ENCODE data around the gene NOTO.
A peak's percentile ranks its signal among the peaks of the same experiment; 100 is the strongest.

NOTO gene

DNA sequence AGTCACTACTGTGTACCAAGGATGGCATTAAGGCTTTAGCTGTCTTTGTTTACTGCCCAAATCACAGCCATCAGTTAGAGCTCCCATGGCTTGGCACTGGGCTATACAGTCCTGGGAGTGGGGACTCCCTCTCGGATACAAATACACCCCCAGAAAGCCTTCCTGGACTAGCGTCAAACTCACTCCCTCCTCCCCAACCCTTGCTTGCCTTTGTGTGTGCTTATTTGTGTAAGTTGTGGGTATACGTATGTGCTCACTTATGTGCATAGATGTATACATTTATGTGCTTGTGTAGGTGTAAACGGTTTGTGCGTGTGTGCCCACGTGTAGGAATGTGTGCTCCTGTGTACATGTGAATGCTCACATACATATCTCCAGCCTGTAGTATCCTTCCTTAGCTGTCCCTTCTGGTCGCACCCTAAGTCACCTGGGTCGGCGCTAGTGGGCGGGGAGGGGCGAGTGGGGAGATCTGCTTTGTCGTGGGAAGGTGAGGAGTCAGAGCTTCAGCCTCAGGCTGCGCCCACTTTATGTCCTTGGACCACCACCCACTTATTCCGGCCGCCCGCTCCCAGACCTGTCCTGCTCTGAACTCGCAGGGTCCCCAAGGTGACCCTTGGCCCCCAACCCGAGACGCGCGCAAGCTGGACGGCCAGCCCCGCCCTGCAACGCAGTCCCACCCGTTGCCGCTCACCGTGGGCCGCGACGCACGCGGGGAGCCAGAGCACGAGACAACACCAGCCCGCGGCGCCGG lies 30.2 kb downstream of the NOTO start:
- peaks cover 12% of the 10 kb centered on the region; the same call in 1 of the 2 replicates for H3K4me1 ChIP-seq (ENCODE audit: control insufficient read depth, insufficient read depth, low read length)
- ChIA-PET CTCF (interaction anchor here (0.7 to 2.0 kb wide), 3 partner anchors 20 to 332 kb away, joined by 3 to 11 read pairs (median 6); no protein-coding TSS in a partner anchor), POLR2A (interaction anchor here (0.6 to 3.7 kb wide), 15 partner anchors 8 to 154 kb away, joined by 3 to 33 read pairs (median 12); partner anchors contain the start of genes ALMS1 and FBXO41)
- H3K9me3 ChIP-seq (ENCODE audit: control insufficient read depth, insufficient read depth, low read depth, low read length): no peaks in the 10 kb centered on the region
- no peak overlapping the region for H3K27ac ChIP-seq (ENCODE audit: extremely low read depth, low read depth, low read length)
- peaks cover 6 to 46% of the 10 kb centered on the region in 2 experiments; a peak in 2 of 3 replicates for H3K36me3 ChIP-seq (ENCODE audit: control insufficient read depth in 2 of 2, insufficient read depth in 1 of 2, low read length in 2 of 2)
- TF ChIP-seq ZNF48 (tag by site-specific recombination; IDR thresholded peaks at IDR 0.05) (no peak), KLF1 (tag by site-specific recombination; IDR thresholded peaks at IDR 0.05) (no peak), EGR2 (tag by site-specific recombination; IDR thresholded peaks at IDR 0.05; ENCODE audit: low read depth) (peak; percentile 55; the same call in 1 of the 2 replicates), ZFHX2 (tag by site-specific recombination; conservative IDR thresholded peaks at IDR 0.05) (peak; percentile 71), ZNF157 (tag by site-specific recombination; IDR thresholded peaks at IDR 0.05) (no peak), ZNF561 (tag by site-specific recombination; IDR thresholded peaks at IDR 0.05; ENCODE audit: borderline replicate concordance) (peak; percentile 33; the same call in 1 of the 2 replicates), ZSCAN23 (tag by site-specific recombination; IDR thresholded peaks at IDR 0.05) (no peak), ZBTB48 (tag by site-specific recombination; IDR thresholded peaks at IDR 0.05) (peak; percentile 37; the same call in 1 of the 2 replicates), ZNF792 (tag by site-specific recombination; IDR thresholded peaks at IDR 0.05) (0 out of 2 replicates have a peak, but pooled peaks have one; percentile 47)
- TF ChIP-seq, protein P1, sequence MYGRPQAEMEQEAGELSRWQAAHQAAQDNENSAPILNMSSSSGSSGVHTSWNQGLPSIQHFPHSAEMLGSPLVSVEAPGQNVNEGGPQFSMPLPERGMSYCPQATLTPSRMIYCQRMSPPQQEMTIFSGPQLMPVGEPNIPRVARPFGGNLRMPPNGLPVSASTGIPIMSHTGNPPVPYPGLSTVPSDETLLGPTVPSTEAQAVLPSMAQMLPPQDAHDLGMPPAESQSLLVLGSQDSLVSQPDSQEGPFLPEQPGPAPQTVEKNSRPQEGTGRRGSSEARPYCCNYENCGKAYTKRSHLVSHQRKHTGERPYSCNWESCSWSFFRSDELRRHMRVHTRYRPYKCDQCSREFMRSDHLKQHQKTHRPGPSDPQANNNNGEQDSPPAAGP (tag by site-specific recombination; IDR thresholded peaks at IDR 0.05): no peak
- TF ChIP-seq, protein P2, sequence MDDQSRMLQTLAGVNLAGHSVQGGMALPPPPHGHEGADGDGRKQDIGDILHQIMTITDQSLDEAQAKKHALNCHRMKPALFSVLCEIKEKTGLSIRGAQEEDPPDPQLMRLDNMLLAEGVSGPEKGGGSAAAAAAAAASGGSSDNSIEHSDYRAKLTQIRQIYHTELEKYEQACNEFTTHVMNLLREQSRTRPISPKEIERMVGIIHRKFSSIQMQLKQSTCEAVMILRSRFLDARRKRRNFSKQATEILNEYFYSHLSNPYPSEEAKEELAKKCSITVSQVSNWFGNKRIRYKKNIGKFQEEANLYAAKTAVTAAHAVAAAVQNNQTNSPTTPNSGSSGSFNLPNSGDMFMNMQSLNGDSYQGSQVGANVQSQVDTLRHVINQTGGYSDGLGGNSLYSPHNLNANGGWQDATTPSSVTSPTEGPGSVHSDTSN (CRISPR knock-in tag; IDR thresholded peaks at IDR 0.05): 0 out of 2 replicates have a peak, but pooled peaks have one; percentile 68
- TF ChIP-seq, protein P3, sequence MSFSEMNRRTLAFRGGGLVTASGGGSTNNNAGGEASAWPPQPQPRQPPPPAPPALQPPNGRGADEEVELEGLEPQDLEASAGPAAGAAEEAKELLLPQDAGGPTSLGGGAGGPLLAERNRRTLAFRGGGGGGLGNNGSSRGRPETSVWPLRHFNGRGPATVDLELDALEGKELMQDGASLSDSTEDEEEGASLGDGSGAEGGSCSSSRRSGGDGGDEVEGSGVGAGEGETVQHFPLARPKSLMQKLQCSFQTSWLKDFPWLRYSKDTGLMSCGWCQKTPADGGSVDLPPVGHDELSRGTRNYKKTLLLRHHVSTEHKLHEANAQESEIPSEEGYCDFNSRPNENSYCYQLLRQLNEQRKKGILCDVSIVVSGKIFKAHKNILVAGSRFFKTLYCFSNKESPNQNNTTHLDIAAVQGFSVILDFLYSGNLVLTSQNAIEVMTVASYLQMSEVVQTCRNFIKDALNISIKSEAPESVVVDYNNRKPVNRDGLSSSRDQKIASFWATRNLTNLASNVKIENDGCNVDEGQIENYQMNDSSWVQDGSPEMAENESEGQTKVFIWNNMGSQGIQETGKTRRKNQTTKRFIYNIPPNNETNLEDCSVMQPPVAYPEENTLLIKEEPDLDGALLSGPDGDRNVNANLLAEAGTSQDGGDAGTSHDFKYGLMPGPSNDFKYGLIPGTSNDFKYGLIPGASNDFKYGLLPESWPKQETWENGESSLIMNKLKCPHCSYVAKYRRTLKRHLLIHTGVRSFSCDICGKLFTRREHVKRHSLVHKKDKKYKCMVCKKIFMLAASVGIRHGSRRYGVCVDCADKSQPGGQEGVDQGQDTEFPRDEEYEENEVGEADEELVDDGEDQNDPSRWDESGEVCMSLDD (tag by site-specific recombination; IDR thresholded peaks at IDR 0.05): 0 out of 2 replicates have a peak, but pooled peaks have one; percentile 22
- TF ChIP-seq, protein P4, sequence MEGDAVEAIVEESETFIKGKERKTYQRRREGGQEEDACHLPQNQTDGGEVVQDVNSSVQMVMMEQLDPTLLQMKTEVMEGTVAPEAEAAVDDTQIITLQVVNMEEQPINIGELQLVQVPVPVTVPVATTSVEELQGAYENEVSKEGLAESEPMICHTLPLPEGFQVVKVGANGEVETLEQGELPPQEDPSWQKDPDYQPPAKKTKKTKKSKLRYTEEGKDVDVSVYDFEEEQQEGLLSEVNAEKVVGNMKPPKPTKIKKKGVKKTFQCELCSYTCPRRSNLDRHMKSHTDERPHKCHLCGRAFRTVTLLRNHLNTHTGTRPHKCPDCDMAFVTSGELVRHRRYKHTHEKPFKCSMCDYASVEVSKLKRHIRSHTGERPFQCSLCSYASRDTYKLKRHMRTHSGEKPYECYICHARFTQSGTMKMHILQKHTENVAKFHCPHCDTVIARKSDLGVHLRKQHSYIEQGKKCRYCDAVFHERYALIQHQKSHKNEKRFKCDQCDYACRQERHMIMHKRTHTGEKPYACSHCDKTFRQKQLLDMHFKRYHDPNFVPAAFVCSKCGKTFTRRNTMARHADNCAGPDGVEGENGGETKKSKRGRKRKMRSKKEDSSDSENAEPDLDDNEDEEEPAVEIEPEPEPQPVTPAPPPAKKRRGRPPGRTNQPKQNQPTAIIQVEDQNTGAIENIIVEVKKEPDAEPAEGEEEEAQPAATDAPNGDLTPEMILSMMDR (tag by site-specific recombination; IDR thresholded peaks at IDR 0.05): peak; percentile 66
- peak overlapping the region; percentile 71 for H3K4me3 ChIP-seq (ENCODE audit: low read depth, low read length)

DNA sequence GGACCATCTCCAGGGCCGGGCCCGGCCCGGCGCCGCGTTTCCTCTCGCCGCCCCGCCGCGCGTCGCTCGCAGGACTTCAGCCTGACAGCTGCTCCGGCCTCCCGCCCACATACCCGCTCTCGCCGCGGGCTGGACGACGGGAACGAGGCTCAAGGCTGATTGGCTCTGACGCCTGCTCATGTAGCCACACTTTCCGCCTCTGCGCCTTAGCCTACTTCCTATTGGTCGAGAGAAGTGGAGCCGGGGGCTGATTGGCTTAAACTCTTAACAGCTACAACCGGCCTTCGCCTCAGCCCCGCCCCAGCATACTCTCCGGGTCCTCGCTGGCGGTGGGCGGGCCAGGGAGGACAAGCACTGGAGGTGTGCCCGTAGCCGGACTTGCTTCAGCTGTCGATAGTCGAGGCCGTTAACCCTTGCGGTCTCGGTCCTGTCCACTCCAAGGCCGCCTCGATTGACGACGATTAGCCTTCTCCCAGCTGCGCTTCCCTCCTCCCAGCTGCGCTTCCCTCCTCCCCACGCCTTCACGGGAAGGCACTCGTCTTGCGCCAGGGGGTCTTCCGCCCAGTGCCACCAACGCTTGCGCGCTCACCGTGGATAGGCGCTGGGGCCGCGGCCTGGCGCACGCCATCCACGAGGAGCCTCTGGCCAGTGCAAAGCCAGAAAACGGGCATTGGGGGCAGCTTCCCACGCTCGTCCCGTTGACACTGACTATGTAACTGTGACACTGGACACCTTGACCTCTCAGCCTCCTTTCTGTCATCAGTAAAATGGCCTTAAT lies 31.0 kb downstream of the NOTO start, which contains the start of gene PRADC1:
TSS of gene PRADC1 (minus strand) at position 86 of the 778 bp plus-strand sequence. CDS start at position 7, 79 bp downstream.
- H3K9me3 ChIP-seq (ENCODE audit: control insufficient read depth, insufficient read depth, low read depth, low read length): no peaks in the 10 kb centered on the region
- H3K4me3 ChIP-seq (ENCODE audit: low read depth, low read length): peak within 1 kb of the TSS; percentile 87
- CTCF ChIA-PET: interaction anchor here (1.5 to 2.0 kb wide), 2 partner anchors 21 to 57 kb away, joined by 6 to 11 read pairs; no protein-coding TSS in a partner anchor
- peaks cover 12% of the 10 kb centered on the region; the same call in 1 of the 2 replicates for H3K4me1 ChIP-seq (ENCODE audit: control insufficient read depth, insufficient read depth, low read length)
- H3K36me3 ChIP-seq (ENCODE audit: control insufficient read depth in 2 of 2, insufficient read depth in 1 of 2, low read length in 2 of 2): peaks cover 6 to 43% of the 10 kb centered on the region in 2 experiments; a peak in 2 of 3 replicates
- POLR2A ChIA-PET: interaction anchor here (0.5 to 3.7 kb wide), 24 partner anchors 9 to 504 kb away, joined by 3 to 33 read pairs (median 6); partner anchors contain the start of genes ALMS1, FBXO41, SPR and TPRKB
- peak within 1 kb of the TSS; percentile 97 for H3K27ac ChIP-seq (ENCODE audit: extremely low read depth, low read depth, low read length)
- peak; percentile 10; the same call in 1 of the 2 replicates for TF ChIP-seq ZSCAN23 (tag by site-specific recombination; IDR thresholded peaks at IDR 0.05)
- peak; percentile 80 for TF ChIP-seq ZNF341 (tag by site-specific recombination; IDR thresholded peaks at IDR 0.05; ENCODE audit: low read depth)
- TF ChIP-seq GLIS1 (tag by site-specific recombination; IDR thresholded peaks at IDR 0.05): peak; percentile 80
- 0 out of 2 replicates have a peak, but pooled peaks have one; percentile 13 for TF ChIP-seq YY2 (tag by site-specific recombination; IDR thresholded peaks at IDR 0.05)
- TF ChIP-seq ZNF629 (tag by site-specific recombination; IDR thresholded peaks at IDR 0.05): 0 out of 2 replicates have a peak, but pooled peaks have one; percentile 45
- peak; percentile 59 for TF ChIP-seq KLF8 (tag by site-specific recombination; IDR thresholded peaks at IDR 0.05)
- TF ChIP-seq ZNF335 (tag by site-specific recombination; conservative IDR thresholded peaks at IDR 0.05): peak; percentile 93
- TF ChIP-seq, protein P5, sequence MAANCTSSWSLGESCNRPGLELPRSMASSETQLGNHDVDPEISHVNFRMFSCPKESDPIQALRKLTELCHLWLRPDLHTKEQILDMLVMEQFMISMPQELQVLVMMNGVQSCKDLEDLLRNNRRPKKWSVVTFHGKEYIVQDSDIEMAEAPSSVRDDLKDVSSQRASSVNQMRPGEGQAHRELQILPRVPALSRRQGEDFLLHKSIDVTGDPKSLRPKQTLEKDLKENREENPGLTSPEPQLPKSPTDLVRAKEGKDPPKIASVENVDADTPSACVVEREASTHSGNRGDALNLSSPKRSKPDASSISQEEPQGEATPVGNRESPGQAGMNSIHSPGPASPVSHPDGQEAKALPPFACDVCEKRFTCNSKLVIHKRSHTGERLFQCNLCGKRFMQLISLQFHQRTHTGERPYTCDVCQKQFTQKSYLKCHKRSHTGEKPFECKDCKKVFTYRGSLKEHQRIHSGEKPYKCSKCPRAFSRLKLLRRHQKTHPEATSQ (tag by site-specific recombination; IDR thresholded peaks at IDR 0.05): peak; percentile 86; the same call in 1 of the 2 replicates
- TF ChIP-seq ZFHX2 (tag by site-specific recombination; conservative IDR thresholded peaks at IDR 0.05): peak; percentile 95
- no peak for TF ChIP-seq ZBTB48 (tag by site-specific recombination; IDR thresholded peaks at IDR 0.05)
- no peak for TF ChIP-seq ZNF221 (tag by site-specific recombination; IDR thresholded peaks at IDR 0.05; ENCODE audit: borderline replicate concordance)
- peak; percentile 83 for TF ChIP-seq KLF10 (tag by site-specific recombination; IDR thresholded peaks at IDR 0.05)
- TF ChIP-seq BCL11A (tag by site-specific recombination; IDR thresholded peaks at IDR 0.05; ENCODE audit: low read depth): peak; percentile 96

All from HEK293 (cell line).